ENCODE results near the gene FRK.

Gene FRK

DNA sequence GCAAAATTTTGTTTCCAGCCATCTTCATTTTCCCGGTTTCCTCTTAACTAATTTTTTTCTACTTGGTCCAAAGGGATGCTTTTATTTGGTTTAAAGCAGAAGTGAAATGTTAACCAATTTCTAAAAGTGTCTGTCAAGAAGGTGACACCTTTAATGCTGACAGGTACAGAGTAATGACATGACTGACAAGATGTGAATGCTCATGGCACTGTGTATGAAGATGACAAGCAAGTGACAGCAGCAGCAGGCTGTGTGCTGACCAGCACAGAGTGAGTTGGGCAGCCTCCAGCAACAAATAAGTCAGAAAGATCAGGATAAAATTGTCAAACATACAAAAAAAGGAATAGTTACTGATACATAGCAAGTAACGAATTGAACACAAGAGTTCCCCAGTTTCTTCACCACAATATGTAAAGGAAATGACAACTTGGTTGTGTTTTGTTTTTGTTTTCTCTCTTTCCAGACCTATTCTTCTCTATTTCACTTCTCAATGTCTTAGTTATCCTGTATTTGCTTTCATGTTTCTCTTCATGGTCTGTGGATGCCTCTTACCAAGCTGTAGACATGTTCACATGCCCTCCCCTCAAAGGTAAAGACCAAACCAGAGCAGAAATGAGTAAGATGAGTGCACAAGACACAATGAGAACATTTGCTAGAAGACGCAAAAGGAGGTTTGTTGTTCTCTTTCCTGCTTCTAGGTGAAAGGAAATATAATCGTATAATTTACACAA lies 174.9 kb downstream of the FRK start:
- DNase-seq (ENCODE audit: low read depth): no peak

DNA sequence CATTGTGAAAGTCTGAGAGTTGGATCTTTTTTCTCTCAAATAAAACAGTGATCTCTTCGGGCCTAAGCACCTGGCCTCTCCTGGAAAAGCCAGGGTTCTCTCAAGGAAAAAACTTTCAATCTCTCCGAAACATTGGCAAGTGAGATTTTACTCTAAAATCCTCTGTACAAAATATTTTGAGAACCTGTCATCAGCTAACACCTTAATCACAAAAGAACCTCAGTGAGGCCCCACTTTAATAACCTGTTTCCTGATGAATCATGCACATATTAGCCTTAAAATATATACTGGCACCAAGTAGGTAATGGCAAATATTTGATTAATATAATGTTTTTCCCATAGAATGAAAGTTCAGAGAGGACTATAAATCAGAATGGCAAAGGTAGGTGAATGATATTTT lies 177.9 kb downstream of the FRK start:
- DNase-seq (ENCODE audit: low read depth): no peak

DNA sequence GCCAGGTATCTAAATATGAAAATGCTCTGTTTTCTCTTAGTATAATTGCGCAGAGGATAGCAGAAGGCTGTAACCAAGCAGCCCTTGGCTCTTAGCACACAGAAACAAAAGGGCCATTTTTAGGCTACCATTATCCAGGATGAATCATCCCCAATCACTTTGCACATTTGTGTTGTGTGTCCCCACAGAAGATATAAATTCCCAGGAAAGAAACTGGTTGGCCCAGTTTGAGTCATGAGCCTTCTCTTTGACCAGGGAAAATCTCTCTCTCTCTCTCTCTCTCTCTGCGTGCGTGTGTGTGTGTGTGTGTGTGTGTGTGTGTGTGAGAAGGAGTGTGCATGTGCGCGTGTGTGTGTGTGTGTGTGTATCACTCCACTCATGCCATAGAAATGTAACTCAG lies 178.5 kb downstream of the FRK start:
- DNase-seq (ENCODE audit: low read depth): no peak
